WTC11 (cell line): ENCODE results near the gene ZFAND6.

Experiments
- CTCF ChIP-seq: fragments of 200-600 bp; IDR thresholded peaks from 2 replicates; pipeline ENCODE4 v1.8.0; 2022; ENCODE audit warnings: antibody characterized with exemption
- ELF4 ChIP-seq: sonication (generic); formaldehyde crosslinking; IDR thresholded peaks from 2 replicates; pipeline ENCODE4 v1.8.1; 2022; ENCODE audit warnings: low read depth, mild to moderate bottlenecking, moderate library complexity, missing genetic modification reagents
- JUN ChIP-seq: sonication (generic); formaldehyde crosslinking; IDR thresholded peaks from 2 replicates; pipeline ENCODE4 v1.8.0; 2023; ENCODE audit warnings: mild to moderate bottlenecking, missing genetic modification reagents
- NR2C2 ChIP-seq: sonication (generic); formaldehyde crosslinking; IDR thresholded peaks from 2 replicates; pipeline ENCODE4 v1.8.0; 2022; ENCODE audit warnings: mild to moderate bottlenecking, missing genetic modification reagents
- SMAD4 ChIP-seq: sonication (generic); formaldehyde crosslinking; IDR thresholded peaks from 2 replicates; pipeline ENCODE4 v1.8.0; 2022; ENCODE audit warnings: mild to moderate bottlenecking, missing genetic modification reagents
- ZNF416 ChIP-seq: fragments of 250-450 bp; sonication (Bioruptor Pico); IDR thresholded peaks from 2 replicates; pipeline ENCODE4 v1.9.0; 2021; ENCODE audit warnings: mild to moderate bottlenecking, inconsistent platforms
- TF ChIP-seq, protein P1 (sequence below): sonication (generic); formaldehyde crosslinking; IDR thresholded peaks from 2 replicates; pipeline ENCODE4 v1.8.1; 2023; ENCODE audit warnings: mild to moderate bottlenecking, moderate library complexity, missing genetic modification reagents
- TF ChIP-seq, protein P2 (sequence below): sonication (generic); formaldehyde crosslinking; IDR thresholded peaks from 2 replicates; pipeline ENCODE4 v1.8.1; 2022; ENCODE audit warnings: low read depth, missing genetic modification reagents, borderline replicate concordance

DNA sequence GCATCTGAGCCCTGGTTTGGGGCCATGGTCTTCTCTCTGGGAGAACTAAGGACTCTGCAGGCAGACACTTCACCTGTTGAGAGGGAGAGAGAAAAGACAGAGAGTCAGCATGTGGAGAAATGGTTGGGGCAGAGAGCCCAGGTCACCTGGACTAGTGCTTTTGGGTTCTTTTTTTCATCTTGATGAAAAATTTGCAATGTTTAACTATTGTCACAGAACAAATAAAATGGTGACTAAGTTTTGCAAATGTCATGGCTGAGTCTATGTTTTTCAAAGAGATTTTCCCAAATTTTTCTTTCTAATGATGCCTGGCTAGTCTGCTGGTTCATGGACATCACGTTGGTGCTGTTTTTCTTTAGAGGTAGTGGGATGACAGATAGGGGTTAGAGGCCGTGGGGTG, 111.1 kb downstream of the ZFAND6 start:
- TF ChIP-seq CTCF: no peak
- TF ChIP-seq ELF4 (CRISPR knock-in tag): no peak
- no peak for TF ChIP-seq ZNF416 (CRISPR knock-in tag)
- TF ChIP-seq, protein P1, sequence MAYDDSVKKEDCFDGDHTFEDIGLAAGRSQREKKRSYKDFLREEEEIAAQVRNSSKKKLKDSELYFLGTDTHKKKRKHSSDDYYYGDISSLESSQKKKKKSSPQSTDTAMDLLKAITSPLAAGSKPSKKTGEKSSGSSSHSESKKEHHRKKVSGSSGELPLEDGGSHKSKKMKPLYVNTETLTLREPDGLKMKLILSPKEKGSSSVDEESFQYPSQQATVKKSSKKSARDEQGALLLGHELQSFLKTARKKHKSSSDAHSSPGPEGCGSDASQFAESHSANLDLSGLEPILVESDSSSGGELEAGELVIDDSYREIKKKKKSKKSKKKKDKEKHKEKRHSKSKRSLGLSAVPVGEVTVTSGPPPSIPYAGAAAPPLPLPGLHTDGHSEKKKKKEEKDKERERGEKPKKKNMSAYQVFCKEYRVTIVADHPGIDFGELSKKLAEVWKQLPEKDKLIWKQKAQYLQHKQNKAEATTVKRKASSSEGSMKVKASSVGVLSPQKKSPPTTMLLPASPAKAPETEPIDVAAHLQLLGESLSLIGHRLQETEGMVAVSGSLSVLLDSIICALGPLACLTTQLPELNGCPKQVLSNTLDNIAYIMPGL (CRISPR knock-in tag): no peak
- TF ChIP-seq NR2C2 (CRISPR knock-in tag): no peak
- TF ChIP-seq, protein P2, sequence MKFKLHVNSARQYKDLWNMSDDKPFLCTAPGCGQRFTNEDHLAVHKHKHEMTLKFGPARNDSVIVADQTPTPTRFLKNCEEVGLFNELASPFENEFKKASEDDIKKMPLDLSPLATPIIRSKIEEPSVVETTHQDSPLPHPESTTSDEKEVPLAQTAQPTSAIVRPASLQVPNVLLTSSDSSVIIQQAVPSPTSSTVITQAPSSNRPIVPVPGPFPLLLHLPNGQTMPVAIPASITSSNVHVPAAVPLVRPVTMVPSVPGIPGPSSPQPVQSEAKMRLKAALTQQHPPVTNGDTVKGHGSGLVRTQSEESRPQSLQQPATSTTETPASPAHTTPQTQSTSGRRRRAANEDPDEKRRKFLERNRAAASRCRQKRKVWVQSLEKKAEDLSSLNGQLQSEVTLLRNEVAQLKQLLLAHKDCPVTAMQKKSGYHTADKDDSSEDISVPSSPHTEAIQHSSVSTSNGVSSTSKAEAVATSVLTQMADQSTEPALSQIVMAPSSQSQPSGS: no peak
- no peak for TF ChIP-seq JUN
- TF ChIP-seq SMAD4 (CRISPR knock-in tag): no peak
